Activated gamma-delta T cell treated with anti-CD3 and anti-CD28 coated beads, Interleukin-2, amount 50 U/mL, for 16 hours (primary cell): ENCODE results near the gene MPV17L2.
"Not testable (repeated sequence)": the region's sequence is repeated elsewhere in the genome, so short reads cannot be mapped to it uniquely, and the experiment has no call there.

Source experiments
- DNase-seq: peaks from one replicate; pipeline ENCODE4 v3.0.0-alpha.2; 2020; ENCODE audit warnings: low read depth

Gene MPV17L2

GRCh38 chr19:18193388-18194180 lies 566 bp downstream of the MPV17L2 start:
- no peak for DNase-seq

- DNase-seq, result no peak
These were observed 1.1 kb downstream of the MPV17L2 start for GRCh38 chr19:18194181-18194530.

- DNase-seq, result no peak
These were observed 1.7 kb downstream of the MPV17L2 start for GRCh38 chr19:18194554-18195238.

GRCh38 chr19:18196511-18196845 lies 3.5 kb downstream of the MPV17L2 start:
- DNase-seq, result no peak

- no peak for DNase-seq
These were observed 4.3 kb downstream of the MPV17L2 start for GRCh38 chr19:18197306-18197705.

- no peak for DNase-seq
These were observed 4.9 kb downstream of the MPV17L2 start for GRCh38 chr19:18197941-18198340.

- no peak for DNase-seq
These were observed 5.4 kb downstream of the MPV17L2 start for GRCh38 chr19:18198374-18198773.

GRCh38 chr19:18202397-18202777 lies 9.4 kb downstream of the MPV17L2 start:
- DNase-seq, result no peak

GRCh38 chr19:18202778-18203407 lies 9.9 kb downstream of the MPV17L2 start:
- no peak for DNase-seq

- DNase-seq, result no peak
These were observed 10.4 kb downstream of the MPV17L2 start for GRCh38 chr19:18203408-18203862.

- DNase-seq, result peak; percentile 98
These were observed 10.9 kb downstream of the MPV17L2 start, which contains the start of gene RAB3A for GRCh38 chr19:18203863-18204393. RAB3A (minus strand) TSS chr19:18204042; CDS start chr19:18202740, 1,302 bp downstream.

- DNase-seq, result no peak
These were observed 11.6 kb downstream of the MPV17L2 start for GRCh38 chr19:18204394-18205199.

GRCh38 chr19:18205200-18205892 lies 12.3 kb downstream of the MPV17L2 start:
- peak; percentile 30 for DNase-seq

GRCh38 chr19:18206018-18206417 lies 13.0 kb downstream of the MPV17L2 start:
- DNase-seq, result no peak

GRCh38 chr19:18208098-18208951 lies 15.3 kb downstream of the MPV17L2 start:
- no peak for DNase-seq

- not testable (repeated sequence) for DNase-seq
These were observed 16.9 kb downstream of the MPV17L2 start for GRCh38 chr19:18209912-18210311.

GRCh38 chr19:18211683-18212082 lies 18.7 kb downstream of the MPV17L2 start:
- DNase-seq, result no peak

- DNase-seq, result no peak
These were observed 21.9 kb downstream of the MPV17L2 start for GRCh38 chr19:18214779-18215433.

GRCh38 chr19:18216789-18217188 lies 23.8 kb downstream of the MPV17L2 start:
- no peak for DNase-seq

- no peak for DNase-seq
These were observed 25.1 kb downstream of the MPV17L2 start for GRCh38 chr19:18218159-18218558.
